DOHH2 (cell line): ENCODE results near the gene BMERB1.

Source experiments
- EZH2phosphoT487 ChIP-seq: fragments of 200-600 bp; sonication (generic); IDR thresholded peaks from 2 replicates; pipeline ENCODE4 v1.6.1; 2017; ENCODE audit warnings: borderline replicate concordance, mild to moderate bottlenecking, antibody characterized with exemption, low read length, moderate library complexity, mixed read lengths
- TF ChIP-seq, protein P1 (sequence below): fragments of 200-600 bp; sonication (generic); IDR thresholded peaks from one replicate; pipeline ENCODE4 v1.5.1; 2014; ENCODE audit warnings: antibody characterized with exemption, mild to moderate bottlenecking, low read depth, low read length; ENCODE audit not compliant: poor library complexity, severe bottlenecking

DNA sequence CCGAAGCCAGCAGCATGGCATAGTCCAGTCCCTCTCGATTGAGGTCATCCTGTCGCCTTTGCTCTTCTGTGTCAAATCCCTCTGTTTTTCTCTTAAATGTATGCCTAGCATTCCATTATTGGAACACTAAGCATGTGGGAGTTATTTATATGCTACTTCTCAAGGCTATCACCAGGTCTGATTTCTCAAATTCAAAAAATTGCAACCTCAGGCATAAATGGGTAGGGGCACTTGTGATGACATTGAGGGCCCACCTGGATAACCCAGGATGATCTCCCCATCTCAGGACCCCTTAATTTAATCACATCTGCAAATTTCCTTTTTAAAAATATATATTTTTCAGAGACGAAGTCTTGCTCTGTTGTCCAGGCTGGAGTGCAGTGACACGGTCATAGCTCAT is 95.7 kb downstream of the BMERB1 start:
- no peak for TF ChIP-seq EZH2phosphoT487
- TF ChIP-seq, protein P1, sequence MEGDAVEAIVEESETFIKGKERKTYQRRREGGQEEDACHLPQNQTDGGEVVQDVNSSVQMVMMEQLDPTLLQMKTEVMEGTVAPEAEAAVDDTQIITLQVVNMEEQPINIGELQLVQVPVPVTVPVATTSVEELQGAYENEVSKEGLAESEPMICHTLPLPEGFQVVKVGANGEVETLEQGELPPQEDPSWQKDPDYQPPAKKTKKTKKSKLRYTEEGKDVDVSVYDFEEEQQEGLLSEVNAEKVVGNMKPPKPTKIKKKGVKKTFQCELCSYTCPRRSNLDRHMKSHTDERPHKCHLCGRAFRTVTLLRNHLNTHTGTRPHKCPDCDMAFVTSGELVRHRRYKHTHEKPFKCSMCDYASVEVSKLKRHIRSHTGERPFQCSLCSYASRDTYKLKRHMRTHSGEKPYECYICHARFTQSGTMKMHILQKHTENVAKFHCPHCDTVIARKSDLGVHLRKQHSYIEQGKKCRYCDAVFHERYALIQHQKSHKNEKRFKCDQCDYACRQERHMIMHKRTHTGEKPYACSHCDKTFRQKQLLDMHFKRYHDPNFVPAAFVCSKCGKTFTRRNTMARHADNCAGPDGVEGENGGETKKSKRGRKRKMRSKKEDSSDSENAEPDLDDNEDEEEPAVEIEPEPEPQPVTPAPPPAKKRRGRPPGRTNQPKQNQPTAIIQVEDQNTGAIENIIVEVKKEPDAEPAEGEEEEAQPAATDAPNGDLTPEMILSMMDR: no peak
